Vagina (tissue), 2 donors: ENCODE measurements around the gene CBR1.

Experiments
- CTCF ChIP-seq, 3 experiments: fragments of 450-650 bp in 2 of 3; fragments of 200-600 bp in 1 of 3; sonication (generic) in 1 of 3; IDR thresholded peaks; one replicate each; pipeline ENCODE4 v1.5.1; 2017 to 2019; ENCODE audit warnings: antibody characterized with exemption in 3 of 3, mild to moderate bottlenecking in 2 of 3, moderate library complexity in 2 of 3
- POLR2A ChIP-seq, 2 donors: fragments of 450-650 bp; IDR thresholded peaks; one replicate each; pipeline ENCODE4 v1.6.1; 2017; ENCODE audit warnings: antibody characterized with exemption in 2 of 2, mild to moderate bottlenecking in 2 of 2, moderate library complexity in 2 of 2
- POLR2AphosphoS5 ChIP-seq, 2 donors: sonication (generic); formaldehyde crosslinking; IDR thresholded peaks; one replicate each; pipeline ENCODE4 v1.9.0; 2017; ENCODE audit warnings: antibody characterized with exemption in 2 of 2, mild to moderate bottlenecking in 2 of 2, low read depth in 1 of 2; ENCODE audit not compliant: insufficient read depth in 1 of 2

- TF ChIP-seq CTCF (IDR thresholded peaks at IDR 0.05) (no peak), POLR2AphosphoS5 (IDR thresholded peaks at IDR 0.05; ENCODE audit: insufficient read depth in 1 of 2, low read depth in 1 of 2) (no peak), POLR2A (IDR thresholded peaks at IDR 0.05) (no peak)
Measured at GRCh38 chr21:36034211-36034913, 35.5 kb upstream of the CBR1 start.
